PFSK-1 (cell line): ENCODE results near the gene SORL1.

Experiments
- FOXP2 ChIP-seq: optimal IDR thresholded peaks from 2 replicates; pipeline ENCODE3; 2011; ENCODE audit warnings: borderline replicate concordance, control low read depth, inconsistent platforms; ENCODE audit not compliant: insufficient read depth; ENCODE audit errors: extremely low read length, extremely low read depth
- POLR2AphosphoS5 ChIP-seq: IDR thresholded peaks from 2 replicates; pipeline ENCODE4 v1.6.1; 2012; ENCODE audit warnings: low read depth, mild to moderate bottlenecking, control low read depth, low read length, moderate library complexity
- REST ChIP-seq, 2 experiments: IDR thresholded peaks; 2 replicates each; pipeline versions ENCODE4 v1.6.1 to v1.8.0; 2011 to 2012; ENCODE audit warnings: low read depth in 2 of 2, low read length in 2 of 2, control low read depth in 1 of 2, inconsistent platforms in 1 of 2, mild to moderate bottlenecking in 1 of 2, moderate library complexity in 1 of 2; ENCODE audit not compliant: insufficient read depth in 1 of 2
- SIN3A ChIP-seq: IDR thresholded peaks from 2 replicates; pipeline ENCODE4 v1.6.1; 2012; ENCODE audit warnings: mild to moderate bottlenecking, low read length, moderate library complexity, borderline replicate concordance; ENCODE audit not compliant: insufficient read depth
- TAF1 ChIP-seq: IDR thresholded peaks from 2 replicates; pipeline ENCODE4 v1.6.1; 2012; ENCODE audit warnings: low read length, control low read depth, borderline replicate concordance; ENCODE audit not compliant: insufficient read depth

Gene SORL1

GRCh38 chr11:121563900-121564822, 112.0 kb downstream of the SORL1 start:
- TF ChIP-seq POLR2AphosphoS5 = no peak
- no peak for TF ChIP-seq REST (IDR thresholded peaks at IDR 0.05; ENCODE audit: insufficient read depth in 1 of 2, low read depth in 2 of 2, low read length in 2 of 2)
- TF ChIP-seq SIN3A = no peak
- TF ChIP-seq FOXP2 = no peak
- no peak for TF ChIP-seq TAF1

- TF ChIP-seq TAF1 (no peak), FOXP2 (no peak), REST (IDR thresholded peaks at IDR 0.05; ENCODE audit: insufficient read depth in 1 of 2, low read depth in 2 of 2, low read length in 2 of 2) (no peak), SIN3A (no peak), POLR2AphosphoS5 (no peak)
Measured at GRCh38 chr11:121564948-121565684, 113.0 kb downstream of the SORL1 start.

- TF ChIP-seq TAF1 = no peak
- no peak for TF ChIP-seq SIN3A
Measured at GRCh38 chr11:121566279-121567168, 114.4 kb downstream of the SORL1 start.

GRCh38 chr11:121567995-121568394, 115.9 kb downstream of the SORL1 start:
- no peak for TF ChIP-seq SIN3A
- TF ChIP-seq REST (IDR thresholded peaks at IDR 0.05; ENCODE audit: insufficient read depth in 1 of 2, low read depth in 2 of 2, low read length in 2 of 2) = no peak
- no peak for TF ChIP-seq POLR2AphosphoS5
- TF ChIP-seq TAF1 = no peak
- no peak for TF ChIP-seq FOXP2

GRCh38 chr11:121570453-121570852, 118.3 kb downstream of the SORL1 start:
- TF ChIP-seq POLR2AphosphoS5 = no peak
- no peak for TF ChIP-seq TAF1
- TF ChIP-seq SIN3A = no peak
- TF ChIP-seq FOXP2 = no peak
- TF ChIP-seq REST (IDR thresholded peaks at IDR 0.05; ENCODE audit: insufficient read depth in 1 of 2, low read depth in 2 of 2, low read length in 2 of 2) = no peak
